HG03135 (cell line): ENCODE data around the gene MAN1A1.
"Not testable (repeated sequence)": the region's sequence is repeated elsewhere in the genome, so short reads cannot be mapped to it uniquely, and the experiment has no call there.

Experiments used
- ATAC-seq: cut with Tn5 transposase; IDR thresholded peaks from one replicate; pipeline ENCODE4 v1.9.1; 2021; ENCODE audit warnings: mild to moderate bottlenecking, moderate library complexity; ENCODE audit not compliant: unreplicated experiment

Gene MAN1A1

GRCh38 chr6:119174879-119175817 is 174.4 kb downstream of the MAN1A1 start:
- no peak for ATAC-seq

DNA sequence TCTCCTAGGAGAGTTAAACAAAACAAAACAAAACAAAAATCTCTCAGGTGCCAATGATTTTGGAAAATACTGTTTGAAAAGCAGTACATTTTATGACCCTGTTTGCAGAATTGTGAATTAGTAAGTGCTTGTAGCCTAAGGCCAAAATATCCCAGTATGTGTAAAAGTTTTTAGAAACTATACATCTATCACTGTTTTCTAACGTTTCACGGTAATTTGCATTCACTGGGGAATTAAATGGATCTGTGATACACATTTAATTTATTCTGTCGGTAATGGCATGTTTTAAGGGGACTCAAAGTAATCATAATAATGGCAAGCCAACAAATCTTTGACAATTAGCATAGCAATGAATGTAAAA is 175.5 kb downstream of the MAN1A1 start:
- no peak for ATAC-seq

- no peak for ATAC-seq
Measured at GRCh38 chr6:119173249-119174084, 176.1 kb downstream of the MAN1A1 start.

GRCh38 chr6:119172824-119173223 is 176.7 kb downstream of the MAN1A1 start:
- no peak for ATAC-seq

- no peak for ATAC-seq
Measured at GRCh38 chr6:119171864-119172588, 177.5 kb downstream of the MAN1A1 start.

DNA sequence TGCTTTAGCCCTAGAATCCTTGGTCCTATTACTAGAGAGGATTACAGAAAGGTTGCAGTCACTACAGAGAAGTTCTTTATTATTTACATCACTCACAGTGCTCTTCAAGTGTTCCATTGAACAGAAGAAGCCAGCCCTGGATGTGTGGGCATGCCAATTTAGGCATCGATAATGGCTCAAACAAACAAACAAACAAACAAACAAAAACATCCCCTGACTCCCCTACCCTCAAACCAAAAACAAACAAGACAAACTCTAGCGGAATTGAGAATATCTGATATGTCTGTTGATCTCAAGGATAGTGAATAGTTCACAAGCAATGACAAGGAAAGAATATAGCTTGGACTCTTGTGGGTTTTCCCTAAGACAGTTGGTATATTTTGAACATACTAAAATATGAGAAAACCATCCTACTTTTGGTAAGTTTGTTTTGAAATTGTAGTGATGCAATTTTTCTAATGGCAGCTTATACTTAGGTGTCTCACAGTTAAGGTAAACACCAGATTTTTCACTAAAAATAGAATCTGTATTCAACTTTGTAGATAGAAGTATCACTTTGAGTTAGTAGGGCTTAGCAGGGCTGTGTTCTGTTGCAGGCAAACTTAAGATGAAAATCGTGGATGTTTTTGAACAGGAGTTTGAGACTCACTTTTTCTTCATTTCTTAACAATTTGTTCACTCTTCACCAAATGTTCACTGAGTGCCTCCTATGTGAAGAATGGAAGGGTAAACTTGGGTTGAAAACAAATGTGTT is 178.3 kb downstream of the MAN1A1 start:
- no peak for ATAC-seq

DNA sequence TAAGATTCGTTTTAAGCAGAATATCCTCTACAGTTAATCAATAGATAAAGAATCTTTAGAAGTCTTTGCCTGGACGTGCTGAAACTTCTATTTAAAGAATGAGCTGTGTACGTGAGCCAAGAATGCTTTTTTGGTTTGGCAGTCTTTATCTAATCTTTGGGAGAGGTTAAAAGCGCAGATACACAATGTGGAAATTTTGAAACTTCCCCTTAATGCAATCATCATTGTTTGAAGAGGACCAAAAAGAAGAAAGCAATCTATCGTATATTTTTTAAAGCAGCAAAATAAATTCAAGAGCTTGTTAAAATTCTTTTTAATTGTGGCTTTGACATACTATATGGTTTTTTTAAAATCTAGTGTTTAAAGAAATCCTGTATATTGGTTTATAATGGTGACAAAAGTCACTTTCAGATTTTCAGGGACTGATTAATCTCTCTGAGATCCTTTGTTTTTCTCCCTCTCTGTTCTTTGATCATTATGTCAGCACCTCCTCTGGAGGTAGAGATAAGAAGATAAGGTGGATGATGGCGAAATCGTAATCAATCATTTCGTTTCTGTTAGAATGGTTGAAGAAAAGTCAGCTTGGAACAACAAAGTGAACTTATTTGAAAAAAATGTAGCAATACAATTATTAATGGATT is 179.0 kb downstream of the MAN1A1 start:
- no peak for ATAC-seq

GRCh38 chr6:119170103-119170446 is 179.5 kb downstream of the MAN1A1 start:
- no peak for ATAC-seq

- not testable (repeated sequence) for ATAC-seq
Measured at GRCh38 chr6:119169355-119169754, 180.2 kb downstream of the MAN1A1 start.

GRCh38 chr6:119166024-119166784 is 183.4 kb downstream of the MAN1A1 start:
- ATAC-seq, result no peak

- ATAC-seq, result no peak
Measured at GRCh38 chr6:119163006-119163405, 186.6 kb downstream of the MAN1A1 start.

- ATAC-seq, result no peak
Measured at GRCh38 chr6:119162134-119162775, 187.3 kb downstream of the MAN1A1 start.

DNA sequence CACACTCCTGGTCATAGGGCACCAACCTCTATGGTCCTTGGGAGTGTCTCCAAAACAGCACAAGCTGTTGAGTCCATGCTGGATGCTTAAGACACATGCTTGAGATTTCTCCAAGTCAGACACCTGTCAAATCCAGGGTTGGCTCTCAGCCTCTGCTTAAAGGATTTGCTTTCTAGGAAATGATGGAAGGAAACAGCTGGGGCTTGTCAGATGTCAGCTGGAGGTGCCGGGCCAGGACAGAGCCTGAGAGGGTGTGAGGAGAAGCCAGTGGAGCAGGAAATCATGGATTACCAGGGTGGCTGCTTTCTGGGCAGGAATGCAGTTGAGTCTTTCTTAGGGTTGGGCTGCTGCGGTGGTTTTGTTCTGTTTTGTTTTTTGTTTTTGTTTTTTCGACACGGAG is 188.1 kb downstream of the MAN1A1 start:
- ATAC-seq, result no peak

DNA sequence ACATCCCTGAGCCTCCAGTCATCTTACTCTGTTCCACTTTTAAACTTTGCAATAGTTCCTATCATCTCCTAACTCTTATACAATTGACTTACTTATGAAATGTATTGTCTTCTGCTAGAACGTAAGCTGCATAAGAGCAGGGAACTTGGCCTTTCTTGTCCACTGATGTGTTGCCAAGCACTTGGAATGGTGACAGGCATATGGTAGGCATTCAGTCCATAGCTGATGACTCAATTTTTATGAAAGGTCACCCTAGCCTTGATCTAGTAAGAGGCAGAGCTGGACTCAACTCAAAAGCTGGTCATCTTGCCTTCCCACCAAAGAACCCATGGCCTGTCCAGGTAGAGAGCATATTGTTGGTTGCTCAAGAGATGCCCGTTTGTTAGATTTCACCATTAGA is 188.7 kb downstream of the MAN1A1 start:
- no peak for ATAC-seq

- no peak for ATAC-seq
Measured at GRCh38 chr6:119158057-119158848, 191.3 kb downstream of the MAN1A1 start.

- ATAC-seq, result no peak
Measured at GRCh38 chr6:119157506-119157815, 192.1 kb downstream of the MAN1A1 start.

- no peak for ATAC-seq
Measured at GRCh38 chr6:119156757-119157505, 192.6 kb downstream of the MAN1A1 start.

GRCh38 chr6:119156082-119156481 is 193.5 kb downstream of the MAN1A1 start:
- not testable (repeated sequence) for ATAC-seq
